ENCODE results near the gene EID3. TPM values are rescaled to one million over a fixed set of nuclear protein-coding genes. Genes with fewer than 3 reads are reported as not detected.

EID3 gene
- polyA plus RNA-seq, 2 of the 4 experiments (the other 2 are of a cell fraction) = 6.8 to 12.2 TPM

- TF ChIP-seq FOSB (CRISPR knock-in tag; IDR thresholded peaks at IDR 0.05) (peak; percentile 81), HOXB13 (CRISPR knock-in tag; IDR thresholded peaks at IDR 0.05; ENCODE audit: low read depth) (no peak), EHF (CRISPR knock-in tag; IDR thresholded peaks at IDR 0.05) (peak; percentile 11), HOXB5 (CRISPR knock-in tag; IDR thresholded peaks at IDR 0.05) (no peak), TFCP2L1 (CRISPR knock-in tag; IDR thresholded peaks at IDR 0.05) (peak; percentile 79), MAZ (IDR thresholded peaks at IDR 0.05; ENCODE audit: borderline replicate concordance, low read depth, low read length) (no peak)
These were observed 8.4 kb upstream of the EID3 start (continued) for GRCh38 chr12:104294927-104295668.

- peaks cover 84% of the 10 kb centered on the region for H3K4me1 ChIP-seq
- ATAC-seq = peak; percentile 10 to 28; a peak in 5 of 6 replicates
These were observed 7.6 kb upstream of the EID3 start for GRCh38 chr12:104295954-104296353.

More at GRCh38 chr12:104295954-104296353, 7.6 kb upstream of the EID3 start:
- H3K9me3 ChIP-seq = no peaks in the 10 kb centered on the region
- ChIA-PET CTCF (interaction anchor here (1.0 to 13.7 kb wide), 4 partner anchors 9 to 77 kb away, joined by 3 to 155 read pairs (median 6); partner anchors contain the start of gene TXNRD1), POLR2A (interaction anchor here (1.2 to 8.6 kb wide), 6 partner anchors 7 to 118 kb away, joined by 3 to 89 read pairs (median 12); no protein-coding TSS in a partner anchor)
- peak overlapping the region; percentile 68 for H3K4me3 ChIP-seq
- no peak for TF ChIP-seq BHLHE40 (IDR thresholded peaks at IDR 0.05; ENCODE audit: low read depth, low read length)
- 0 out of 2 replicates have a peak, but pooled peaks have one; percentile 22 for TF ChIP-seq HEYL (CRISPR knock-in tag; IDR thresholded peaks at IDR 0.05)
- TF ChIP-seq GATA3 (IDR thresholded peaks at IDR 0.05; ENCODE audit: borderline replicate concordance) = 0 out of 2 replicates have a peak, but pooled peaks have one; percentile 16
- TF ChIP-seq RNF2 (IDR thresholded peaks at IDR 0.05; ENCODE audit: borderline replicate concordance, low read depth) = no peak
- TF ChIP-seq REST (IDR thresholded peaks at IDR 0.05) = 0 out of 2 replicates have a peak, but pooled peaks have one; percentile 5
- no peak for TF ChIP-seq ZNF302 (CRISPR knock-in tag; IDR thresholded peaks at IDR 0.05)
- peak; percentile 81; the same call in 1 of the 2 replicates for TF ChIP-seq TFCP2L1 (CRISPR knock-in tag; IDR thresholded peaks at IDR 0.05)
- no peak for TF ChIP-seq NR3C1 (IDR thresholded peaks at IDR 0.05)
- no peak for TF ChIP-seq PHF8 (IDR thresholded peaks at IDR 0.05; ENCODE audit: borderline replicate concordance, low read depth)
- no peak for TF ChIP-seq FOXS1 (CRISPR knock-in tag; IDR thresholded peaks at IDR 0.05)
- no peak for TF ChIP-seq HOXB13 (CRISPR knock-in tag; IDR thresholded peaks at IDR 0.05; ENCODE audit: low read depth)
- no peak for TF ChIP-seq NPAS2 (CRISPR knock-in tag; IDR thresholded peaks at IDR 0.05; ENCODE audit: borderline replicate concordance)
- no peak for TF ChIP-seq MAFK (IDR thresholded peaks at IDR 0.05; ENCODE audit: partially characterized antibody)
- TF ChIP-seq FOSB (CRISPR knock-in tag; IDR thresholded peaks at IDR 0.05) = peak; percentile 57; the same call in 1 of the 2 replicates
- peak; percentile 83 for TF ChIP-seq HOXA7 (CRISPR knock-in tag; IDR thresholded peaks at IDR 0.05)
- TF ChIP-seq FOSL2 (IDR thresholded peaks at IDR 0.05) = no peak
- TF ChIP-seq FOSL2 (CRISPR knock-in tag; IDR thresholded peaks at IDR 0.05) = no peak; the same call in 1 of the 2 replicates
- TF ChIP-seq RARB (CRISPR knock-in tag; IDR thresholded peaks at IDR 0.05) = 0 out of 2 replicates have a peak, but pooled peaks have one; percentile 61
- no peak for TF ChIP-seq SREBF2 (IDR thresholded peaks at IDR 0.05)
- no peak for TF ChIP-seq CHD2 (IDR thresholded peaks at IDR 0.05; ENCODE audit: low read length, partially characterized antibody)
- no peak for TF ChIP-seq ZSCAN20 (CRISPR knock-in tag; IDR thresholded peaks at IDR 0.05)
- no peak for TF ChIP-seq CBX2 (IDR thresholded peaks at IDR 0.05; ENCODE audit: borderline replicate concordance, low read depth)
- peak; percentile 92 for TF ChIP-seq POLR2AphosphoS2 (conservative IDR thresholded peaks at IDR 0.05; ENCODE audit: low read length)
- no peak for TF ChIP-seq USF2 (IDR thresholded peaks at IDR 0.05)
- no peak for TF ChIP-seq KDM5A (IDR thresholded peaks at IDR 0.05)
- TF ChIP-seq CHD4 (IDR thresholded peaks at IDR 0.05; ENCODE audit: borderline replicate concordance) = no peak
- TF ChIP-seq EHF (CRISPR knock-in tag; IDR thresholded peaks at IDR 0.05) = no peak
- no peak for TF ChIP-seq HMGXB4 (CRISPR knock-in tag; IDR thresholded peaks at IDR 0.05; ENCODE audit: borderline replicate concordance)
- no peak for TF ChIP-seq CBX8 (IDR thresholded peaks at IDR 0.05)
- TF ChIP-seq MAX (IDR thresholded peaks at IDR 0.05) = peak; percentile 33; the same call in 1 of the 2 replicates
- no peak for TF ChIP-seq SMC3 (IDR thresholded peaks at IDR 0.05)
- H3K27ac ChIP-seq = peak overlapping the region; percentile 94 to 98
- DNase-seq (ENCODE audit: low read depth in 1 of 2, low spot score in 1 of 2) (peak in 1 of 2 experiments; percentile 77), FAIRE-seq (peak; percentile 23)
- peak overlapping the region; percentile 97 for H3K4me2 ChIP-seq
- 4% methylated on average over 1 of the region's 1 CpG for WGBS (ENCODE audit: missing lambda C conversion rate)
